Renal cortical epithelial cell (primary cell): ENCODE data around the gene GRAMD4. TPM values are rescaled to one million over a fixed set of nuclear protein-coding genes. Genes with fewer than 3 reads are reported as not detected.
A peak's percentile ranks its signal among the peaks of the same experiment; 100 is the strongest.
"Not testable (repeated sequence)": the region's sequence is repeated elsewhere in the genome, so short reads cannot be mapped to it uniquely, and the experiment has no call there.

Experiments
- DNase-seq: peaks from one replicate; pipeline ENCODE4 v3.0.0-alpha.2; 2011; ENCODE audit warnings: low read depth
- total RNA-seq: library from RNA; depleted of rRNA; stranded (reverse); fragments of >200 nt; gene quantifications from 2 replicates; pipeline ENCODE4 v1.2.3, GENCODE V29; 2014

Gene GRAMD4
- total RNA-seq, 1 donor from 2014 or later = 55.1 TPM

- no peak for DNase-seq
Observed at GRCh38 chr22:46637711-46638600, 17.8 kb downstream of the GRAMD4 start.

GRCh38 chr22:46638601-46639431, 18.6 kb downstream of the GRAMD4 start:
- DNase-seq = no peak

GRCh38 chr22:46639843-46640242, 19.7 kb downstream of the GRAMD4 start:
- DNase-seq = no peak

- DNase-seq = no peak
Observed at GRCh38 chr22:46640293-46641055, 20.3 kb downstream of the GRAMD4 start.

- no peak for DNase-seq
Observed at GRCh38 chr22:46641811-46642266, 21.7 kb downstream of the GRAMD4 start.

GRCh38 chr22:46642840-46643480, 22.8 kb downstream of the GRAMD4 start:
- not testable (repeated sequence) for DNase-seq

- DNase-seq = no peak
Observed at GRCh38 chr22:46646531-46647215, 26.5 kb downstream of the GRAMD4 start.

GRCh38 chr22:46648225-46648820, 28.1 kb downstream of the GRAMD4 start:
- not testable (repeated sequence) for DNase-seq

GRCh38 chr22:46649141-46650077, 29.2 kb downstream of the GRAMD4 start:
- DNase-seq = no peak

GRCh38 chr22:46650078-46650810, 30.1 kb downstream of the GRAMD4 start:
- no peak for DNase-seq

GRCh38 chr22:46651316-46651715, 31.1 kb downstream of the GRAMD4 start:
- no peak for DNase-seq

- DNase-seq = peak; percentile 57
Observed at GRCh38 chr22:46652081-46652846, 32.1 kb downstream of the GRAMD4 start.

GRCh38 chr22:46652847-46653331, 32.7 kb downstream of the GRAMD4 start:
- DNase-seq = no peak

- no peak for DNase-seq
Observed at GRCh38 chr22:46653596-46653995, 33.4 kb downstream of the GRAMD4 start.

GRCh38 chr22:46654426-46654825, 34.2 kb downstream of the GRAMD4 start:
- DNase-seq = no peak

GRCh38 chr22:46654927-46655595, 34.9 kb downstream of the GRAMD4 start:
- no peak for DNase-seq
